Spleen (tissue), 11 donors: ENCODE data around the gene CAPNS2. TPM values are rescaled to one million over a fixed set of nuclear protein-coding genes. Genes with fewer than 3 reads are reported as not detected.

Experiments used
- DNase-seq: peaks from one replicate; pipeline ENCODE4 v3.0.0-alpha.2; 2020
- H3K27ac ChIP-seq, 8 donors: fragments of 200-600 bp; sonication (generic) in 7 of 8; 1 replicate in 4 of 8; 2 replicates in 4 of 8; pipeline versions ENCODE4 v1.5.0 to v1.8.0; 2016 to 2021; ENCODE audit warnings: inconsistent platforms in 4 of 8, mild to moderate bottlenecking in 4 of 8, moderate library complexity in 1 of 8
- H3K27me3 ChIP-seq, 7 donors: fragments of 200-600 bp; sonication (generic) in 6 of 7; replicated peaks in 1 of 7; 1 replicate in 4 of 7; 2 replicates in 3 of 7; pipeline versions ENCODE4 v1.5.0 to v1.8.0; 2016 to 2021; ENCODE audit warnings: inconsistent platforms in 3 of 7, mild to moderate bottlenecking in 1 of 7
- H3K36me3 ChIP-seq, 6 donors: fragments of 200-600 bp; sonication (generic) in 5 of 6; 1 replicate in 4 of 6; 2 replicates in 2 of 6; pipeline versions ENCODE4 v1.5.0 to v1.8.0; 2016 to 2021; ENCODE audit warnings: inconsistent platforms in 2 of 6
- H3K4me1 ChIP-seq, 6 donors: fragments of 200-600 bp; sonication (generic) in 5 of 6; 1 replicate in 3 of 6; 2 replicates in 3 of 6; pipeline versions ENCODE4 v1.5.0 to v1.8.0; 2016 to 2021; ENCODE audit warnings: inconsistent platforms in 3 of 6
- H3K4me3 ChIP-seq, 8 donors: fragments of 200-600 bp; sonication (generic) in 7 of 8; 1 replicate in 4 of 8; 2 replicates in 4 of 8; pipeline versions ENCODE4 v1.5.0 to v1.8.0; 2016 to 2021; ENCODE audit warnings: inconsistent platforms in 4 of 8, mild to moderate bottlenecking in 4 of 8, moderate library complexity in 2 of 8
- H3K9me3 ChIP-seq, 8 donors: fragments of 200-600 bp; sonication (generic) in 7 of 8; 1 replicate in 4 of 8; 2 replicates in 4 of 8; pipeline versions ENCODE4 v1.5.0 to v1.8.0; 2016 to 2021; ENCODE audit warnings: inconsistent platforms in 4 of 8
- POLR2A ChIP-seq, 3 donors: fragments of 450-650 bp; IDR thresholded peaks; one replicate each; pipeline ENCODE4 v1.5.1; 2017; ENCODE audit warnings: antibody characterized with exemption in 3 of 3, mild to moderate bottlenecking in 1 of 3
- POLR2AphosphoS5 ChIP-seq, 3 donors: sonication (generic); formaldehyde crosslinking; IDR thresholded peaks; one replicate each; pipeline ENCODE4 v1.5.1; 2017; ENCODE audit warnings: antibody characterized with exemption in 3 of 3
- WGBS, 5 donors: extraction: QIAGEN DNeasy Blood & Tissue Kit in 3 of 5; methylation state at CpG; one replicate each; pipeline versions ENCODE4 v1.1.5 to v1.1.7; 2013 to 2018; 5-methylcytosine and 5-hydroxymethylcytosine counted together
- intact Hi-C: fragments of 100-400 bp; cut with DNase I; formaldehyde crosslinking; loops from one replicate; pipeline ENCODE4 v1.15.0; 2023; ENCODE audit warnings: low total_unique reads
- polyA plus RNA-seq, 3 donors: library from polyadenylated mRNA; stranded (reverse); fragments of 200-250 nt; gene quantifications; one replicate each; pipeline ENCODE4 v1.2.1, GENCODE V29; 2013
- total RNA-seq, 7 donors: library from RNA; depleted of rRNA in 3 of 7; stranded (reverse); fragments of >200 nt in 3 of 7; fragmentation: NEBNext Ultra II Directional in 4 of 7; extraction: Animal tissue kit (Norgen Biotek cat#: 25700) in 4 of 7; gene quantifications; one replicate each; pipeline versions ENCODE4 v1.1.0 to v1.2.1, GENCODE V29; 2016 to 2021
- TF ChIP-seq, protein P1 (sequence below), 11 experiments: fragments of 200-600 bp in 7 of 11; fragments of 450-650 bp in 4 of 11; sonication (generic) in 4 of 11; IDR thresholded peaks in 8 of 11; conservative IDR thresholded peaks in 3 of 11; 1 replicate in 7 of 11; 2 replicates in 4 of 11; pipeline versions ENCODE4 v1.4.0 to v1.8.0; 2016 to 2021; ENCODE audit warnings: antibody characterized with exemption in 11 of 11, inconsistent platforms in 4 of 11, mild to moderate bottlenecking in 1 of 11
- donor health status: healthy with polysubstance abuse.
- donor health status: DM: no; HTN: no; CAD: no; lungs with moderate emphysema.
- donor health status: DM: no; HTN: no; CAD: no.
- donor health status: Bipolar disorder and iron deficiency.
- donor health status: healthy.
- donor health status: DM: no; HTN: no; CAD: no.
- donor health status: DM: yes; HTN: yes; CAD: no.

The CAPNS2 gene
- total and polyA plus RNA-seq, 10 donors: 0.09 to 3.9 (median 2.6) TPM; not detected in 4

DNA sequence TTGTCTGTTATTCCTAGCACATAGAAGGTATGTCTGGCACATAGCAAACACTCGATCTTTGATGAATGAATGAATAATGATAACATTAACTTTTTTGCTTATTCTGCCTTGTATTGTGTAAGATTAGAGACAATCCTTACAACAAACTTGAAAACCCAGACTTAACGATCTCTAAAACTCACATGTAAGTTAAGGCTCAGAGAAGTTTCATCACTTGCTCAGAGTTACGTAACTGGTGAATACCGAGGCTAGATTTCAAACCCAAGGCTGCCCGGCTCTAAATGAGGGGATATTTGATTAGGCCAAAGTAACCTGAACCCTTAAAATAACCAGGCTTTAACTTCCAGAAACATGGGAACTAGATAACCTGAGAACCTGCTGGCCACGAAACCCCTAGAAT is 22.3 kb downstream of the CAPNS2 start:
- no peaks in the 10 kb centered on the region for H3K4me1 ChIP-seq
- TF ChIP-seq, protein P1, sequence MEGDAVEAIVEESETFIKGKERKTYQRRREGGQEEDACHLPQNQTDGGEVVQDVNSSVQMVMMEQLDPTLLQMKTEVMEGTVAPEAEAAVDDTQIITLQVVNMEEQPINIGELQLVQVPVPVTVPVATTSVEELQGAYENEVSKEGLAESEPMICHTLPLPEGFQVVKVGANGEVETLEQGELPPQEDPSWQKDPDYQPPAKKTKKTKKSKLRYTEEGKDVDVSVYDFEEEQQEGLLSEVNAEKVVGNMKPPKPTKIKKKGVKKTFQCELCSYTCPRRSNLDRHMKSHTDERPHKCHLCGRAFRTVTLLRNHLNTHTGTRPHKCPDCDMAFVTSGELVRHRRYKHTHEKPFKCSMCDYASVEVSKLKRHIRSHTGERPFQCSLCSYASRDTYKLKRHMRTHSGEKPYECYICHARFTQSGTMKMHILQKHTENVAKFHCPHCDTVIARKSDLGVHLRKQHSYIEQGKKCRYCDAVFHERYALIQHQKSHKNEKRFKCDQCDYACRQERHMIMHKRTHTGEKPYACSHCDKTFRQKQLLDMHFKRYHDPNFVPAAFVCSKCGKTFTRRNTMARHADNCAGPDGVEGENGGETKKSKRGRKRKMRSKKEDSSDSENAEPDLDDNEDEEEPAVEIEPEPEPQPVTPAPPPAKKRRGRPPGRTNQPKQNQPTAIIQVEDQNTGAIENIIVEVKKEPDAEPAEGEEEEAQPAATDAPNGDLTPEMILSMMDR (IDR thresholded peaks at IDR 0.05 in 8 of 11, conservative IDR thresholded peaks at IDR 0.05 in 3 of 11): no peak
- TF ChIP-seq POLR2AphosphoS5 (IDR thresholded peaks at IDR 0.05) (no peak), POLR2A (IDR thresholded peaks at IDR 0.05) (no peak)
- H3K27me3 ChIP-seq: peaks cover 0 to 4% (median 0%) of the 10 kb centered on the region in 7 donors
- H3K9me3 ChIP-seq: no peaks in the 10 kb centered on the region
- no peak overlapping the region for H3K27ac ChIP-seq
- H3K4me3 ChIP-seq: no peak overlapping the region
- H3K36me3 ChIP-seq: peaks cover 0 to 13% (median 0%) of the 10 kb centered on the region in 6 donors
- DNase-seq: no peak
- intact Hi-C loops: no loop called here
- 63 to 84% (median 72%) methylated on average over 6 of the region's 6 CpGs for WGBS, 5 donors

DNA sequence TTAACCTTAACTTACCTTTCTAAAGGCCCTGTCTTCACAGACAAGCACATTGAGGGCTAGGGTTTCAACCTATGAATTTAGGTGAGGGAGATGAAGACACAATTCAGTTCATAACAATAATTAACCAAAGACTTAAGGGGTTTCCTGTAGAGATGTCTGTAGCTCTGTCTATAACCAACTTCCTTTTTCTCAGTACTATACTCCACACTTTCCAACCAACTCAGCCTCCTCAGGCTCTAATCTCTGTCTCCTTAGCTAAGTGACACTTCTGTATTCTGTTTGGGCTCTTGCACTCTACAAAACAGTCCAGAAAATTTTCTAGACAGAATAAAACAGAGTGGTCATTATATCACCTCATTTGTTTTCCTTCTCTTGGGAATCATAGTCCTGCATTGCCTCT is 25.8 kb downstream of the CAPNS2 start:
- no peak overlapping the region for H3K27ac ChIP-seq
- H3K4me1 ChIP-seq: no peaks in the 10 kb centered on the region
- peaks cover 0 to 4% (median 0%) of the 10 kb centered on the region in 7 donors for H3K27me3 ChIP-seq
- intact Hi-C loops: no loop called here
- H3K4me3 ChIP-seq: no peak overlapping the region
- H3K36me3 ChIP-seq: no peaks in the 10 kb centered on the region
- no peak for DNase-seq
- no peaks in the 10 kb centered on the region for H3K9me3 ChIP-seq
- TF ChIP-seq POLR2AphosphoS5 (IDR thresholded peaks at IDR 0.05) (no peak), POLR2A (IDR thresholded peaks at IDR 0.05) (no peak)
- TF ChIP-seq, protein P1 (IDR thresholded peaks at IDR 0.05 in 8 of 11, conservative IDR thresholded peaks at IDR 0.05 in 3 of 11): no peak

DNA sequence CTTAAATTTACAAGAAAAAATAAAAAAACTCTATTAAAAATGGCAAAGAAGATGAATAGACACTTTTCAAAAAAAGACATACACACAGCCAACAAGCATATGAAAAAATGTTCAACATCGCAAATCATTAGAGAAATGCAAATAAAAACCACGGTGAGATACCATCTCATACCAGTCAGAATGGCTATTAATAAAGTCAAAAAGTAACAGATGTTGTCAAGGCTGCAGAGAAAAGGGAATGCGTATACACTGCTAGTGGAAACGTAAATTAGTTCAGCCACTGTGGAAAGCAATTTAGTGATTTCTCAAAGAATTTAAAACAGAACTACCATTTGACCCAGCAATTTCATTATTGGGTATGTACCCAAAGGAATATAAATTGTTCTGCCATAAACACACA is 31.4 kb downstream of the CAPNS2 start:
- Histone ChIP-seq H3K27me3 (peaks cover 0 to 4% (median 0%) of the 10 kb centered on the region in 7 donors), H3K4me1 (no peaks in the 10 kb centered on the region), H3K36me3 (no peaks in the 10 kb centered on the region), H3K27ac (no peak overlapping the region), H3K4me3 (no peak overlapping the region), H3K9me3 (no peaks in the 10 kb centered on the region)
- intact Hi-C loops: no loop called here
- 48 to 64% (median 61%) methylated on average over 4 of the region's 4 CpGs for WGBS, 5 donors
- no peak for DNase-seq
- TF ChIP-seq POLR2AphosphoS5 (IDR thresholded peaks at IDR 0.05): no peak
- TF ChIP-seq, protein P1 (IDR thresholded peaks at IDR 0.05 in 8 of 11, conservative IDR thresholded peaks at IDR 0.05 in 3 of 11): no peak

DNA sequence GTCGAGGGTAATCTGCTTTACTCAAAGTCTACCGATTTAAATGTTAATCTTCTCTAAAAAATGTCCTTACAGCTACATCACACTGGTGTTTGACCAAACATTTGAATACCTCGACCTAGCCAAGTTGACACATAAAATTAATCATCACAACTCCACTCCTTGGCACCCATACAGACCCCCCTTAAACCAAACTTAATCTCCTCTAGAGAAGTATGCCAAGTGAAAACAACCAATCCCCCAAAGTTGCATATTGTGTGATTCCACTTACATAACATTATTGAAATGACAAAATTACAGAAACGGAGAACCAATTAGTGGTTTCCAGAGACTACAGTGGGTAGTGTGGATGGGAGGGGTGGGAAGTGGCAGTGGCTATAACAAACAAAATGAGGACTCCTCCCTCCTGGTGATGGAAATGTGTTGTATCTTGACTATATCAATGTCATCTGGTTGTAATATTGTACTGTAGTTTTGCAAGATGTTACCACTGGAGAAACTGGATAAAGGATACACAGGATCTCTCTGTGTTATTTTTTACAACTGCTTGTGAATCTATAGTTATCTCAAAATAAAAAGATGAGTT is 39.4 kb downstream of the CAPNS2 start:
- Histone ChIP-seq H3K27me3 (no peaks in the 10 kb centered on the region), H3K4me3 (no peak overlapping the region), H3K27ac (no peak overlapping the region), H3K9me3 (peaks cover 0 to 16% (median 0%) of the 10 kb centered on the region in 8 donors), H3K36me3 (no peaks in the 10 kb centered on the region), H3K4me1 (no peaks in the 10 kb centered on the region)
- DNase-seq: no peak
- intact Hi-C loops: no loop called here
- WGBS, 5 donors: 56 to 71% (median 63%) methylated on average over 4 of the region's 4 CpGs
- TF ChIP-seq, protein P1 (IDR thresholded peaks at IDR 0.05 in 8 of 11, conservative IDR thresholded peaks at IDR 0.05 in 3 of 11): no peak
